Purkinje cell (primary cell): ENCODE results near the gene UPF3B. TPM values are rescaled to one million over a fixed set of nuclear protein-coding genes. Genes with fewer than 3 reads are reported as not detected.

ENCODE experiments used
- polyA plus RNA-seq: library from polyadenylated mRNA; unstranded; fragments of >200 nt; fragmentation: Nextera tagmentation; gene quantifications from 2 replicates; pipeline ENCODE4 v1.2.1, GENCODE V29; 2014

UPF3B gene
- 22.8 and 32.9 TPM in 2 replicates for polyA plus RNA-seq

GRCh38 chrX:119852382-119853353 lies at the start of gene UPF3B:
Gene UPF3B (minus strand): TSS chrX:119852963. CDS start chrX:119852928, 35 bp downstream.

DNA sequence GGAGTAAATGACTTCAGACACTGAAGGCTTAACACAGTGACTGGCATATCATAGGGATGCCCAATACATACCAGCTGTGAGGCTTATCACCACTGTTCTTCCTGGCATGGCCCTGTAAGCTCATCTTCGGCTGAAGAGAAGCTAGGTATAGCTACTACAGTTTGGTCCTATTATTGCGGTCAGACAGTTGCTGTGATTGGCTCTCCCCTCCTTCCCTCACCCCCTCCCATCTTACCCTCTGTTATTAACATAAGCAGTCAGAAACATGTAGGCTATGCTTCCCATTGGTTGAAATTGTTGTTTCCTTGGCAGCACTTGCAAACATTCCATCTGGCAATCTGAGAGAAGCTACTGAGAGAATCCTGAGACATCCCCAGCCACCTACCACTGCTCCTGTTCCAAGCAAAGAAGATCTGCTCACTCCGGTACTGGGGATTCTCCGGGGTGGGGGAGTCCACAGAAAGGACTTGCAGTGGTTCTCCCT lies 43.1 kb upstream of the UPF3B start, which contains the start of gene AKAP14:
Gene AKAP14, plus strand, starts transcription at position 51 of the 484 bp plus-strand sequence. CDS start 7,331 bp downstream, outside the sequence.

DNA sequence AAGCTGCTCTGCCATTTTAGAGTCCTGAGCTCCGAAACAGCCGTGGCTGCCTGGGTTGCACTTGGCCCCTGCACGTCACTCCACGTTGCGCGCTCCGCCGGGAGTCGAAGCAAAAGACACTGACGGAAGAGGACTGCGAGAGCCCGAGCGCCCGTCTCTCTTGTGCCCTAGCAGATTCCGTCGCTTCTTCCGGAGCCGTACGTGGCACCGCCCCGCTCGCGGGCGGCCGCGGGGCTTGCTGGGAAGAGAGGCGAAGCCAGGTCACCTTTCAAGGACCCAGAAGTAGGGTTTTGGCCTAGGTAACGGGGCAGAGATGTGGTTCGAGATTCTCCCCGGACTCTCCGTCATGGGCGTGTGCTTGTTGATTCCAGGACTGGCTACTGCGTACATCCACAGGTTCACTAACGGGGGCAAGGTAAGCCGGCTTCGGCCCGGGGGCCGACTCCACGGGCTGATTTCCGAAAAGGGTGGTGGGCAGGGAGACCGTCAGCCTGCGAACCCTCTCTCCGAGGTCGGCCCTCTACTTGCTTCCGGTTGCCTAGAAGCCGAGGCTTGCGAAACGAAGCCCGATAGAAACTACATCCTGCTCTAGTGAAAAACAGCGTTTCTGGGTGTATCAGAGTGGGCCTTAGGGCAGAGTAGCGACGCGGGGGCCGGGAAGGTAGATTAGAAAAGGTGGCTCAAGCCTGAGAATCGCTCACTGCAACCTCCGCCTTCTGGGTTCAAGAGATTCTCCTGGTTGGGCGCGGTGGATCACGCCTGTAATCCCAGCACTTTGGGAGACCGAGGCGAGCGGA lies 19.0 kb upstream of the UPF3B start, which contains the start of the genes NDUFA1 and RNF113A:
Gene NDUFA1, plus strand, starts transcription at position 234 of the 797 bp plus-strand sequence. Its CDS starts 80 bp downstream, at position 314.
Gene RNF113A, minus strand, starts transcription at position 135 of the 797 bp plus-strand sequence. Its CDS starts 120 bp downstream, at position 15.

GRCh38 chrX:119791437-119792231 lies 61.1 kb downstream of the UPF3B start, which contains the start of gene RPL39:
Gene RPL39 (minus strand): TSS chrX:119791630. CDS start chrX:119791576, 54 bp downstream.

Other genes starting within 250 kb of the UPF3B start
- 17.0 and 17.3 TPM in 2 replicates for gene NKRF, start 246.5 kb downstream of the UPF3B start, polyA plus RNA-seq
- 38.9 and 40.2 TPM in 2 replicates for gene SEPTIN6, start 159.8 kb downstream of the UPF3B start, polyA plus RNA-seq
- gene SOWAHD, start 94.4 kb downstream of the UPF3B start, polyA plus RNA-seq = not detected in 2 replicates
- gene RPL39, start 61.3 kb downstream of the UPF3B start, polyA plus RNA-seq = 837 and 939 TPM in 2 replicates
- gene RNF113A, start 18.8 kb upstream of the UPF3B start, polyA plus RNA-seq = 19.0 and 20.1 TPM in 2 replicates
- 1,373 and 1,722 TPM in 2 replicates for gene NDUFA1, start 18.9 kb upstream of the UPF3B start, polyA plus RNA-seq
- gene AKAP14, start 42.9 kb upstream of the UPF3B start, polyA plus RNA-seq = 0.51 and 4.3 TPM in 2 replicates
- gene NKAP, start 90.8 kb upstream of the UPF3B start, polyA plus RNA-seq = 2.4 and 4.7 TPM in 2 replicates
- gene RHOXF2B, start 224.7 kb upstream of the UPF3B start, polyA plus RNA-seq = 0.36 TPM in 1 of 2 replicates, not detected in the other